HEK293T (cell line): ENCODE results near the gene AGBL1.
A peak's percentile ranks its signal among the peaks of the same experiment; 100 is the strongest.

Experiments
- CTCF ChIA-PET: fragments of 350-600 bp; formaldehyde crosslinking; extraction: SDS; loops from one replicate; lab custom pipeline; 2021; ENCODE audit warnings: antibody characterized with exemption, inconsistent platforms; lab: Yijun Ruan, JAX
- POLR2A ChIA-PET: fragments of 350-600 bp; formaldehyde crosslinking; extraction: SDS; loops from one replicate; lab custom pipeline; 2020; ENCODE audit warnings: antibody characterized with exemption, inconsistent platforms; lab: Yijun Ruan, JAX
- DNase-seq: peaks from one replicate; pipeline ENCODE4 v3.0.0; 2012; ENCODE audit warnings: mixed read lengths; ENCODE audit errors: extremely low spot score
- ARNT ChIP-seq: fragments of 450-650 bp; IDR thresholded peaks from 2 replicates; pipeline ENCODE4 v1.6.1; 2017; ENCODE audit warnings: mild to moderate bottlenecking
- BHLHE40 ChIP-seq: fragments of 450-650 bp; IDR thresholded peaks from 2 replicates; pipeline ENCODE4 v1.6.1; 2016; ENCODE audit warnings: mild to moderate bottlenecking, moderate library complexity, borderline replicate concordance
- CTBP1 ChIP-seq: fragments of 450-650 bp; IDR thresholded peaks from 2 replicates; pipeline ENCODE4 v1.6.1; 2016; ENCODE audit warnings: borderline replicate concordance
- ELF4 ChIP-seq: fragments of 450-650 bp; IDR thresholded peaks from 2 replicates; pipeline ENCODE4 v1.6.1; 2017; ENCODE audit warnings: antibody characterized with exemption
- FOXA1 ChIP-seq: fragments of 450-650 bp; IDR thresholded peaks from 2 replicates; pipeline ENCODE4 v1.6.1; 2016; ENCODE audit warnings: mild to moderate bottlenecking
- FOXK2 ChIP-seq: fragments of 450-650 bp; IDR thresholded peaks from 2 replicates; pipeline ENCODE4 v1.6.1; 2016; ENCODE audit warnings: mild to moderate bottlenecking
- FOXM1 ChIP-seq: fragments of 450-650 bp; IDR thresholded peaks from 2 replicates; pipeline ENCODE4 v1.6.1; 2017; ENCODE audit warnings: mild to moderate bottlenecking, borderline replicate concordance
- HDGF ChIP-seq: fragments of 450-650 bp; IDR thresholded peaks from 2 replicates; pipeline ENCODE4 v1.6.1; 2017; ENCODE audit warnings: antibody characterized with exemption, borderline replicate concordance
- L3MBTL2 ChIP-seq: fragments of 450-650 bp; conservative IDR thresholded peaks from 2 replicates; pipeline ENCODE4 v1.6.1; 2016; ENCODE audit warnings: mild to moderate bottlenecking
- LEF1 ChIP-seq: fragments of 450-650 bp; IDR thresholded peaks from 2 replicates; pipeline ENCODE4 v1.6.1; 2017; ENCODE audit warnings: mild to moderate bottlenecking, borderline replicate concordance
- NFRKB ChIP-seq: fragments of 450-650 bp; IDR thresholded peaks from 2 replicates; pipeline ENCODE4 v1.6.1; 2016; ENCODE audit warnings: mild to moderate bottlenecking, moderate library complexity
- SP1 ChIP-seq: fragments of 450-650 bp; IDR thresholded peaks from 2 replicates; pipeline ENCODE4 v1.6.1; 2017
- SUZ12 ChIP-seq: fragments of 450-650 bp; IDR thresholded peaks from 2 replicates; pipeline ENCODE4 v1.6.1; 2016; ENCODE audit warnings: mild to moderate bottlenecking
- TARDBP ChIP-seq: fragments of 450-650 bp; IDR thresholded peaks from 2 replicates; pipeline ENCODE4 v1.6.1; 2016
- ZNF384 ChIP-seq: fragments of 450-650 bp; IDR thresholded peaks from 2 replicates; pipeline ENCODE4 v1.6.1; 2016
- TF ChIP-seq, protein P1 (sequence below): fragments of 450-650 bp; IDR thresholded peaks from 2 replicates; pipeline ENCODE4 v1.6.1; 2016

Gene AGBL1

DNA sequence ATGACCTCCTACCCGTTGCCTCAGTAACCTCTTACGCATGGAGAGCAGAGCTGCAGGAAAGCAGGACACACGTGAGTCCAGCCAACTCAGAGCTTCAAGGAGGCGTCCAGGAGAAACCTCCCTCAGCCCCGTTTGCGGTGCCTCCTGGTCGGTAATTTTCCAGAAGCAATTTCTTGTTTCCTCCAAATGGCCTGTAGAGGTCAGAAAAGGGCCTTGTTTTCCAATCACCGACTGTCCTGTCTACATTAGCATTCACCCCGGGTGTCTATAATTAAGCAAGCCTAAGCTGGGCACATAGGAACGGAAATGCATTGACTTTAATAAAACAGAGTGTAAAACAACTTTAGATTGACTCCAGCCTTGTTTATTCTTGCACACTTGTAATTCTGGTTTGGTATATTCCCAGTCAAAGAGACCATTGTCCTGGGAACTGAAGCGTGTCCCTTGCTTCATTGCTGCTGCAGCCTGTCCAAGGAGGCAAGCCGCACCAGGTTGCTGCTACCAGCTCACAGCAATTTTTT lies 836.2 kb downstream of the AGBL1 start:
- ChIA-PET CTCF (interaction anchor here (0.8 kb wide), 1 partner anchor 10 kb away, joined by 3 read pairs; no protein-coding TSS in a partner anchor), POLR2A (no interaction called here)
- TF ChIP-seq BHLHE40 (no peak), CTBP1 (no peak), SUZ12 (no peak), FOXM1 (no peak), SP1 (no peak), TARDBP (no peak), ARNT (no peak), NFRKB (no peak), ZNF384 (no peak)
- DNase-seq: peak; percentile 46

DNA sequence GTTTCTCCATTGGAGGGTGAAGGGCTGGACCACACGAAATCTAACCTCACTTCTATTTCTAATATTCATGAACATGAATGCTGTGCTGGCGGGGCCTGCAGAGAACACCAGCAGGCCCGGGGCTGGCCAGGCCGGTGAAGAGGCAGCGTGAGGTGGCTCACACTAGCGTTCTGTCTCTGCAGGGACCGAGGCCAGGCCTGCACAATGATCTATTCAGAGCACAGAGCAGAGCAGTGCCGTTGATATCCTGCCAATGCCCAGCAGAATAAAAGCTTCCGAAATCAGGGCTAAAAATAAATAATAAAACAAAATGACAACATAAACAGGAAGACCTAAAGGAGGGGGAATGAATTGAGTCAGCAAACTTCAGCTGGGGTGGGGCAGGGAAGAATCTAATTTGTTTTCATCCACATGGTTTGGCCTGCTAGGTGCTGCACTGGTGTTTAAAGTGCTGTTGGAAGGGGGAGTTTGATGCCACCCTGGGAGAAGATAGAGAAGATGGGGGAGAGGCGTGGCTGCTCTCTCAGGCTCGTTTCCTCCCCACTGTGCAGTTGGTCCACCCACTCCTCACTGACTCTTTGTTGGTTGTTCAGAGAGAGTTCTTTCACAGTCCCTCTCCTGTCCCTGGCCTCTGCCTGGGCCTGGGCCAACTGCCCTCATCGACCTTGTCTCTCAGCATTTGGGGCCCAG lies 837.1 kb downstream of the AGBL1 start:
- CTCF ChIA-PET: no interaction called here
- POLR2A ChIA-PET: no interaction called here
- no peak for DNase-seq
- no peak for TF ChIP-seq NFRKB
- no peak for TF ChIP-seq ARNT
- no peak for TF ChIP-seq FOXK2
- TF ChIP-seq LEF1: no peak
- no peak for TF ChIP-seq ZNF384
- TF ChIP-seq HDGF: no peak
- TF ChIP-seq TARDBP: no peak
- TF ChIP-seq, protein P1, sequence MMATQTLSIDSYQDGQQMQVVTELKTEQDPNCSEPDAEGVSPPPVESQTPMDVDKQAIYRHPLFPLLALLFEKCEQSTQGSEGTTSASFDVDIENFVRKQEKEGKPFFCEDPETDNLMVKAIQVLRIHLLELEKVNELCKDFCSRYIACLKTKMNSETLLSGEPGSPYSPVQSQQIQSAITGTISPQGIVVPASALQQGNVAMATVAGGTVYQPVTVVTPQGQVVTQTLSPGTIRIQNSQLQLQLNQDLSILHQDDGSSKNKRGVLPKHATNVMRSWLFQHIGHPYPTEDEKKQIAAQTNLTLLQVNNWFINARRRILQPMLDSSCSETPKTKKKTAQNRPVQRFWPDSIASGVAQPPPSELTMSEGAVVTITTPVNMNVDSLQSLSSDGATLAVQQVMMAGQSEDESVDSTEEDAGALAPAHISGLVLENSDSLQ: no peak
- no peak for TF ChIP-seq CTBP1
- TF ChIP-seq FOXM1: no peak
- TF ChIP-seq ELF4: no peak

DNA sequence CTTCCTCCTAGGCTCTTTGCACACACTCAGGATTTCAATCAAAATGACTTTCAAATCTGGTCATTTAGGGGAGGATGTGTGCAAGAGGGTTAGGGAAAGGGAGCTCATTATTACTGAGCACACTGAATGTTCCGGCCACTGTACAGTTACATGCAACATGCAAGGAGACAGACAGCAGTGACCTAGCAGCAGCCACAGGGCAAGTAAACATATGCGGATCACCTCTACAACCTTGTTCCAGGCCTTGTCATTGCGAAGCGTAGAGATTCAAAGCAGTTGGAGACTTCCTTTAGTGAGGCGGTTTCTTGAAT lies 837.6 kb downstream of the AGBL1 start:
- ChIA-PET POLR2A (no interaction called here), CTCF (no interaction called here)
- DNase-seq: no peak
- TF ChIP-seq ELF4: no peak
- TF ChIP-seq L3MBTL2: no peak
- TF ChIP-seq NFRKB: no peak
- TF ChIP-seq FOXA1: no peak
- TF ChIP-seq SUZ12: no peak
- TF ChIP-seq HDGF: no peak
- TF ChIP-seq ARNT: no peak
- no peak for TF ChIP-seq LEF1
- no peak for TF ChIP-seq FOXM1
- TF ChIP-seq SP1: no peak
- no peak for TF ChIP-seq FOXK2
- TF ChIP-seq CTBP1: no peak
- no peak for TF ChIP-seq TARDBP

DNA sequence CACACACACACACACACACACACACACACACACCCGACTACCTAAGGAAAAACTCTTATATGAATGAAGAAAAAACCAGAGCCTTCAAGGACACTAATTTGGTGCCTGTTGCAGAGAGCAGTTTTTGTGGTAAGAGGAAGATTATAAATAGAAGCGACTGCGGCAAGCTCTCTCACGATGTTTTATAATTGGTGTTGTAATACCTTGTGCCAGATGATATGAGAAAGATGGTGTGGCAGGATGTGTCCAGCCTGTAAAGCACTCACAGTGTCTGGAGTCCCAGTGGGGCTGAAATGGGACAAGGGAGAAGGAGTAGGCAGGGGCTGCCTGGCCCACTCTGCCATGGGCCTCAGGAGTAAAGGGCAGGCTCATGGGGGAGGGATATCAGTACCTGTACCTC lies 839.9 kb downstream of the AGBL1 start:
- TF ChIP-seq HDGF: no peak
- TF ChIP-seq LEF1: no peak
- no peak for TF ChIP-seq FOXM1
- no peak for TF ChIP-seq BHLHE40
- no peak for TF ChIP-seq TARDBP
- no peak for TF ChIP-seq ZNF384
- TF ChIP-seq NFRKB: no peak
- no peak for TF ChIP-seq FOXK2
- no peak for DNase-seq
- ChIA-PET CTCF (no interaction called here), POLR2A (no interaction called here)

DNA sequence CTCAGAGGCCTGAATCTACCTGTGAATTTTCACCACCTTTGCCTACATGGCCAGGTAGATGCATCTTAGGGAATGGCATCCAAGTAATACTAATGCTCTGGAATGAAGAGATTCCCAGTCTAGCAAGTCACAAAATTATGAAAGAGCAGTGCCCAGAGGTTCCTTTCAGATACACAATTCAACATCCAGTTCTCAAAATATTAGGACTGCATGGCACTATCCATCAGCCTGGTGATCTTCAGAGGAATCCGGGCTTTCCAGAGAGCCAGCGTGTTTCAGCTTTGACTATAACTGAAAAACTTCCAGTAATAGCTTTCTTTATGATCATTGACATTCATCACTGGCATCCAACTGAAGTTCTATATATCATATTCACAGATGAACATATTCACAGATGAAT lies 849.8 kb downstream of the AGBL1 start:
- CTCF ChIA-PET: no interaction called here
- POLR2A ChIA-PET: no interaction called here
- TF ChIP-seq LEF1 (no peak), FOXK2 (no peak), L3MBTL2 (no peak), SP1 (no peak), HDGF (no peak), ZNF384 (no peak), TARDBP (no peak), FOXA1 (no peak), BHLHE40 (no peak), ELF4 (no peak), CTBP1 (no peak), FOXM1 (no peak), ARNT (no peak), SUZ12 (no peak), NFRKB (no peak)
- TF ChIP-seq, protein P1: no peak
- DNase-seq: no peak

DNA sequence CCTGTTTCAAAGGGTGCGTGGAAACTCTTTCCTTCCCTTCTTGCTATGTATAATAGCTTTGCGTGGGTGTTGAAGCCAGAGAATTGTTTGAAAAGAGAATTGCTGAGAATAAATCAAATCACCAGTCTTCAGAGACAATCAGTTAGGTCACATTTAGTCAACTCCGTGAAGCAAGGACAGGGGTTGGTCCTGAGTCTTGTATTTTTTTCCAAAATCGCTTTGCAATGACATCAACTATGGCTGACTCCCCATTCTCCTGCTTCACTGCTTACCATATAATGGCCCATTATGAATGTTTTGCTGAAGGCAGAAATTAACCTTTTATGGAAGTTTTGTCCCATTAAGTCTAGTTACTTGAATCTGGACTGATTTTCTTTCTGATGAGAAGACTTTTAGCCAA lies 852.8 kb downstream of the AGBL1 start:
- ChIA-PET CTCF (no interaction called here), POLR2A (no interaction called here)
- DNase-seq: no peak
- no peak for TF ChIP-seq HDGF
- TF ChIP-seq FOXK2: no peak
- TF ChIP-seq, protein P1: no peak
- TF ChIP-seq ELF4: no peak
- no peak for TF ChIP-seq ZNF384
- no peak for TF ChIP-seq L3MBTL2
- TF ChIP-seq BHLHE40: no peak
- TF ChIP-seq TARDBP: no peak
